Measurements from ENCODE around the gene GNL3.
"Not testable (repeated sequence)": the region's sequence is repeated elsewhere in the genome, so short reads cannot be mapped to it uniquely, and the experiment has no call there.

The GNL3 gene

DNA sequence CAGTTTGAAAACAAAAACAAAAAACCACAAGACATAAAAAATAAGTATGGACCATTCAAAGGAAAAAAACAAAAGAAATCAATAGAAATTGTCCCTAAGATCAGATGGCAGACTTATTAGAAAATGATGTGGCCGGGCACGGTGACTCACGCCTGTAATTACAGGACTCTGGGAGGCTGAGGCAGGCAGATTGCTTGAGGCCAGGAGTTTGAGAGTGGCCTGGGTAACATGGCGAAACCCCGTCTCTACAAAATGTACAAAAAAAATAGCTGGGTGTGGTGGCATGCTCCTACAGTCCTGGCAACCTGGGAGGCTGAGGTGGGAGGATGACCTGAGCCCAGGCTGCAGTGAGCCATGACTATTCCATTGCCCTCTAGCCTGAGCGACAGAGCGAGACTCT, 36.7 kb downstream of the GNL3 start:
- DNase-seq, result no peak

DNA sequence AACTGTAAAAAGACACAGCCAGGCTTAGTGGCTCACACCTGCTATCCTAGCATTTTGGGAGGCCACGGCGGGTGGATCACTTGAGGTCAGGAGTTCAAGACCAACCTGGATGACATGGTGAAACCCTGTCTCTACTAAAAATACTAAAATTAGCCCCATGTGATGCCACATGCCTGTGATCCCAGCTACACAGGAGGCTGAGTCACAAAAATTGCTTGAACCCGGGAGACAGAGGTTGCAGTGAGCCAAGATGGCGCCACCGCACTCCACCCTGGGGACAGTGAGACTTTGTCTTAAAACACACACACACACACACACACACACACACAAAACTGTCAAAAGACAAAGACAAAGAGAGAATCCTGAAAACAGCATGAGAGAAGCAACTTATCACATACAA, 38.1 kb downstream of the GNL3 start:
- no peak for DNase-seq

GRCh38 chr3:52724511-52724910, 38.7 kb downstream of the GNL3 start:
- no peak for DNase-seq

- DNase-seq, result not testable (repeated sequence)
These were observed 42.9 kb downstream of the GNL3 start for GRCh38 chr3:52728753-52729152.

DNA sequence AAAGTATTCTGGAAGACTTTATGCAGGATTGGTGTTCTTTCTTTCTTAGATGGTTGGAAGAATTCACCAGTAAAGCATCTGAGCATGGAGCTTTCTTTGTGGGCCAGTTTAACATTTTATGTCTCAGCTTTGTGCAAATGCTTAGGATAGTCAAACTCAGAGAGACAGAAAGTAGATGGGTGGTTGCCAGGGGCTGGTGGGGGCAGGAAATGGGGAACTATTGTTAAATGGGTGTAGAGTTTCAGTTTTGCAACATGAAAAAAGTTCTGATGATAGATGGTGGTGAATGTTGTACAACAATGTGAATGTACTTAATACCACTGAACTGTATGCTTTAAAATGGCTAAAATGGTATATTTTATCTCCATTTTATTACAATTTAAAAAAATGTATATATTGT, 44.8 kb downstream of the GNL3 start:
- no peak for DNase-seq

- no peak for DNase-seq
These were observed 45.8 kb downstream of the GNL3 start for GRCh38 chr3:52731590-52731989.

DNA sequence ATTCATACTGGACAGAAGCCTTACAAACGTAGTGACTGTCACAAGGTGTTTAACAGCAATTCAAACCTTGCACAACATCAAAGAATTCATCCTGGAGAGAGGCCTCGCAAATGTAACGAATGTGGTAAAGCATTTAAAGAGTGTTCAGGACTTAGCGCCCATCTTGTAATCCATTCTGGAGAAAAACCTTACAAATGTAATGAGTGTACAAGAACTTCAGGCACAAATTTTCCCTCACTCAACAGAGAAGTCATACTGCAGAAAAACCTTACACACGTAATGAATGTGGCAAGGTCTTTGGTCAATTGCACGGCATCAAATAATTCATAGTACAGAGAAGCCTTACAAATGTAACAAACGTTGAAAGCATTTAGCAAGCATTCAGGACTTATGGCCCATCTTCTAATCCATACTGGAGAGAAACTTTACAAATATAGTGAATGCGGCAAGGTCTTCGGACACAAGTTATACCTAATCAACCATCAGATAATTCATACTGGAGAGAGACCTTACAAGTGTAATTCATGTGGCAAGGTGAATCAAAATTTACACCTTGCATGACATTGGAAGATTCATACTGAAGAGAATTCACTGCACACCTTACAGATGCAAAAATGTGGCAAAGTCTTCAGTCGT, 47.5 kb downstream of the GNL3 start:
- DNase-seq, result no peak

DNA sequence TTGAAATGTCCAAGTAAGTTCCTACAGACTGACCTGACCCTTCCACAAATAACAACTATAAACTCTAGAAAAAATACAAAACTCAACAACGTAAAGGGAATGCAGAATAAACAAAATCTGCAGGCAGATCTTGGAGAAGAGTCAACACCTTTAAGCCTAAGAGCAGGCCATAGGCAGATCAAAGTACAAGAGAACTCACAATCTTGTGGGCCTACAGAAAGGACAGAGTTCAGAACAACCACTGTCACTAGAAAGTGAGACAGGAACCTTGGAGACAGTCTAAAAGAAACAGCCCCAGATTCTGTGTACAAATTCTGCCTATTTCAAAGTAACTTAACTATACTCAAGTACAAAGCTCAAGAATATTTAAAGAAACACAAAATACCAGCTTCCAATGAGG, 53.9 kb downstream of the GNL3 start:
- no peak for DNase-seq

DNA sequence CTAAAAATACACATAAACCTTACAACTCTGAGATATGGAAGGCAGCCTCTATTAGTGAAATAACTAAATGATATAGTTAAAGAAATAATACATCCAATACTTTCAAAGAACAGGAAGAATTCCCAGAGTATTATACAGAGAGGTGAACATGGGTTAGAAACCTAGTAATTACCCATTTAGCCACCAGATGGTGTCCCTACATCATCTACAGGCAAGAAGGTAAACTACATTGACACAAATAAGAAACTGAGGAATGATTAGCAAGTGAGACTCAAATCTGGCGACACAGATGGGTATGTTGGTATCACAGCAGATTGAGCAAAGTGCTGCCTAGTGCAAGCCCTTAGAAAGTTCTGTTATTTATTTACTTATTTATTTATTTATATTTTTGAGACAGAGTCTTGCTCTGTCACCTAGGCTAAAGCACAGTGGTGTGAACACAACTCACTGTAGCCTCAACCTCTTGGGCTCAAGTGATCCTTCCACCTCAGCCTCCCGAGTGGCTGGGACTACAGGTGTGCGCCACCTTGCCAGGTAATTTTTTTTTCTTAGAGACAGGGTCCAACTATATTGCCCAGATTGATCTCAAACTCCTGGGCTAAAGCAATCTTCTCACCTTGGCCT, 56.7 kb downstream of the GNL3 start:
- no peak for DNase-seq

DNA sequence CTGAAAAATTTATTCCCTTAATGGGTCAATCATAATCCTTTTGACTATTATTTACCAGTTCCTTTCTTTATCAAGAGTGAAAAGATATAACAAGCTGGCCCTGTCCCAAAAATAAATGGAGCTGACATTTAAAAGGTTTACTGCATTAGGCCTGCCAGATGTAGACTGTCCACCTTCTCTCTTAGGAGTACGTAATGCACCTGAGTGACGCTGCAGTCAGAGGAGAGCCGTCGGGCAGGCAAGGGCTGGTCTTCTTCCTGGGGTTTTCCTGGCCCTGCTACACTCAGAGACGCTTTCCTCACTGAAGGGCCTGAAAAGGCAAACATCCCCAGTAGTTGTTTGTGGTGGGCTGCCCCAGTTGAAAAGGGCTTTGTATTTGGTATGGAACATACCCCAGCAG, 57.3 kb downstream of the GNL3 start:
- no peak for DNase-seq

GRCh38 chr3:52743721-52744120, 57.9 kb downstream of the GNL3 start:
- DNase-seq, result no peak

Measured in activated naive CD4-positive, alpha-beta T cell treated with anti-CD3 and anti-CD28 coated beads, Interleukin-2, amount 50 U/mL, for 16 hours (primary cell).